HG03460 (cell line): ENCODE measurements around the gene LRCH2.
"Not testable (repeated sequence)": the region's sequence is repeated elsewhere in the genome, so short reads cannot be mapped to it uniquely, and the experiment has no call there.

Source experiments
- ATAC-seq: cut with Tn5 transposase; IDR thresholded peaks from one replicate; pipeline ENCODE4 v1.9.1; 2021; ENCODE audit not compliant: unreplicated experiment

LRCH2 gene

GRCh38 chrX:115233497-115234455 lies at the start of gene LRCH2:
TSS of gene LRCH2 (minus strand) at chrX:115234096. CDS start at chrX:115234041, 55 bp downstream.
- no peak for ATAC-seq

- ATAC-seq = no peak
Measured at GRCh38 chrX:115269051-115269683, 35.3 kb upstream of the LRCH2 start.

- no peak for ATAC-seq
Measured at GRCh38 chrX:115268421-115268820, 34.5 kb upstream of the LRCH2 start.

GRCh38 chrX:115266300-115266699 lies 32.4 kb upstream of the LRCH2 start:
- no peak for ATAC-seq

- ATAC-seq = no peak
Measured at GRCh38 chrX:115264009-115264408, 30.1 kb upstream of the LRCH2 start.

GRCh38 chrX:115261148-115261547 lies 27.3 kb upstream of the LRCH2 start:
- ATAC-seq = no peak

GRCh38 chrX:115260330-115260729 lies 26.4 kb upstream of the LRCH2 start:
- no peak for ATAC-seq

GRCh38 chrX:115259238-115259875 lies 25.5 kb upstream of the LRCH2 start:
- no peak for ATAC-seq

GRCh38 chrX:115257711-115258110 lies 23.8 kb upstream of the LRCH2 start:
- no peak for ATAC-seq

GRCh38 chrX:115255003-115255402 lies 21.1 kb upstream of the LRCH2 start:
- no peak for ATAC-seq

GRCh38 chrX:115251458-115252233 lies 17.8 kb upstream of the LRCH2 start:
- ATAC-seq = no peak

- ATAC-seq = no peak
Measured at GRCh38 chrX:115237056-115237455, 3.2 kb upstream of the LRCH2 start.

GRCh38 chrX:115236560-115236959 lies 2.7 kb upstream of the LRCH2 start:
- no peak for ATAC-seq

- ATAC-seq = no peak
Measured at GRCh38 chrX:115234461-115234860, 565 bp upstream of the LRCH2 start.

- no peak for ATAC-seq
Measured at GRCh38 chrX:115232933-115233496, 881 bp downstream of the LRCH2 start.

- no peak for ATAC-seq
Measured at GRCh38 chrX:115229337-115230003, 4.4 kb downstream of the LRCH2 start.

GRCh38 chrX:115226929-115227328 lies 7.0 kb downstream of the LRCH2 start:
- ATAC-seq = no peak

GRCh38 chrX:115217346-115217745 lies 16.6 kb downstream of the LRCH2 start:
- ATAC-seq = not testable (repeated sequence)

GRCh38 chrX:115214605-115215004 lies 19.3 kb downstream of the LRCH2 start:
- ATAC-seq = no peak

GRCh38 chrX:115214151-115214550 lies 19.7 kb downstream of the LRCH2 start:
- ATAC-seq = no peak
